ENCODE data around the gene DSG3. TPM values are rescaled to one million over a fixed set of nuclear protein-coding genes. Genes with fewer than 3 reads are reported as not detected.
"Not testable (repeated sequence)": the region's sequence is repeated elsewhere in the genome, so short reads cannot be mapped to it uniquely, and the experiment has no call there.

The DSG3 gene
- total and polyA plus RNA-seq, 8 donors, result 0.31 to 47.6 (median 0.95) TPM; not detected in 4

- H3K4me1 ChIP-seq, result no peaks in the 10 kb centered on the region
- no peaks in the 10 kb centered on the region for H3K36me3 ChIP-seq
- no peak for DNase-seq
- intact Hi-C loops (cut with DNase I; ENCODE audit: low total_unique reads), result no loop called here
- H3K4me3 ChIP-seq, result no peak overlapping the region
- TF ChIP-seq EP300 (IDR thresholded peaks at IDR 0.05) (no peak), CTCF (IDR thresholded peaks at IDR 0.05) (no peak), POLR2AphosphoS5 (IDR thresholded peaks at IDR 0.05) (no peak), POLR2A (IDR thresholded peaks at IDR 0.05) (no peak)
- H3K27me3 ChIP-seq, result peaks cover 0 to 4% (median 0%) of the 10 kb centered on the region in 3 donors
- no peaks in the 10 kb centered on the region for H3K9me3 ChIP-seq
- 66 to 80% (median 77%) methylated on average over 5 of the region's 5 CpGs for WGBS, 5 donors
- H3K27ac ChIP-seq, result no peak overlapping the region
Measured at GRCh38 chr18:31506024-31506742, 58.6 kb downstream of the DSG3 start.

GRCh38 chr18:31507124-31507523 lies 59.6 kb downstream of the DSG3 start:
- not testable (repeated sequence) for H3K27ac ChIP-seq
- 92 to 100% (median 94%) methylated on average over 2 of the region's 2 CpGs for WGBS, 5 donors

GRCh38 chr18:31508781-31509180 lies 61.2 kb downstream of the DSG3 start:
- no peaks in the 10 kb centered on the region for H3K27me3 ChIP-seq
- intact Hi-C loops (cut with DNase I; ENCODE audit: low total_unique reads), result no loop called here
- TF ChIP-seq POLR2AphosphoS5 (IDR thresholded peaks at IDR 0.05), result no peak
- TF ChIP-seq EP300 (IDR thresholded peaks at IDR 0.05), result no peak
- TF ChIP-seq POLR2A (IDR thresholded peaks at IDR 0.05), result no peak
- TF ChIP-seq CTCF (IDR thresholded peaks at IDR 0.05), result no peak
- no peaks in the 10 kb centered on the region for H3K4me1 ChIP-seq
- no peak for DNase-seq
- no peaks in the 10 kb centered on the region for H3K9me3 ChIP-seq
- 32 to 58% (median 54%) methylated on average over 1 of the region's 1 CpG for WGBS, 5 donors
- no peak overlapping the region for H3K4me3 ChIP-seq
- no peaks in the 10 kb centered on the region for H3K36me3 ChIP-seq
- no peak overlapping the region for H3K27ac ChIP-seq

More at GRCh38 chr18:31507124-31507523, 59.6 kb downstream of the DSG3 start:
- H3K27me3 ChIP-seq; intact Hi-C loops (cut with DNase I; ENCODE audit: low total_unique reads); H3K4me1 ChIP-seq; H3K9me3 ChIP-seq; H3K4me3 ChIP-seq; H3K36me3 ChIP-seq; DNase-seq: not testable (repeated sequence)

- peak overlapping the region in 1 of 5 donors; percentile 11 for H3K27ac ChIP-seq
- no peak for TF ChIP-seq POLR2A (IDR thresholded peaks at IDR 0.05)
- no peak for TF ChIP-seq EP300 (IDR thresholded peaks at IDR 0.05)
- no peak for TF ChIP-seq POLR2AphosphoS5 (IDR thresholded peaks at IDR 0.05)
- no peak for TF ChIP-seq CTCF (IDR thresholded peaks at IDR 0.05)
- H3K4me1 ChIP-seq, result no peaks in the 10 kb centered on the region
- intact Hi-C loops (cut with DNase I; ENCODE audit: low total_unique reads), result no loop called here
- WGBS, 5 donors, result 52 to 59% (median 53%) methylated on average over 3 of the region's 3 CpGs
- no peak for DNase-seq
- no peak overlapping the region for H3K4me3 ChIP-seq
- no peaks in the 10 kb centered on the region for H3K27me3 ChIP-seq
- H3K9me3 ChIP-seq, result no peaks in the 10 kb centered on the region
- H3K36me3 ChIP-seq, result no peaks in the 10 kb centered on the region
Measured at GRCh38 chr18:31509571-31509970, 62.0 kb downstream of the DSG3 start.

- Histone ChIP-seq H3K4me3 (no peak overlapping the region), H3K9me3 (no peaks in the 10 kb centered on the region), H3K4me1 (no peaks in the 10 kb centered on the region), H3K27me3 (no peaks in the 10 kb centered on the region), H3K27ac (no peak overlapping the region), H3K36me3 (no peaks in the 10 kb centered on the region)
- TF ChIP-seq CTCF (IDR thresholded peaks at IDR 0.05) (no peak), POLR2A (IDR thresholded peaks at IDR 0.05) (no peak), POLR2AphosphoS5 (IDR thresholded peaks at IDR 0.05) (no peak), EP300 (IDR thresholded peaks at IDR 0.05) (no peak)
- intact Hi-C loops (cut with DNase I; ENCODE audit: low total_unique reads), result loop anchor here (10.0 kb wide), 1 partner anchor 166 kb away; no protein-coding TSS in a partner anchor
- DNase-seq, result peak in 1 of 2 donors; percentile 36
Measured at GRCh38 chr18:31510319-31510718, 62.8 kb downstream of the DSG3 start.

All from stomach (tissue), 9 donors.